GM12892 (cell line): ENCODE data around the gene ARID1B.

Experiments
- POLR2A ChIP-seq: IDR thresholded peaks from 2 replicates; pipeline ENCODE4 v1.6.1; 2011; ENCODE audit warnings: low read depth, low read length, control low read depth
- POLR2AphosphoS5 ChIP-seq: IDR thresholded peaks from 2 replicates; pipeline ENCODE4 v1.6.1; 2011; ENCODE audit warnings: low read depth, low read length, control low read depth

DNA sequence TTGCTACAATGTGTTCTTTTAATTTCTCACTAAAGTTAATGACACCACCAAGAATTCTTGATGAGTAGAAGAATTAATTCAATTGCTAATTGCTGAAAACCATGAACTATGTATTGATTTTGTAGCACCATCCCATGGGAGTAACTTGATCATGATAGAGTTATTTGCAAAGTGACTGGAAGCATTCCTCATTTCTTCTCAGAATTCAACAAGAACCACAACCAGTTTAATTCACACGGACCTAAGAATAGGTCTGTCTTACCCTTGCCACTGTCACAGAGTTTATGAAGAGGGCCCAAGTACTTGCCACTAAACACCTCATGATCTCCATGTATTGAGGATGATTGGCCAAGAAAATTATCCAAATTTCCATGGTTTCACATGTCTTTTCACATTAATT is 324.0 kb downstream of the ARID1B start:
- TF ChIP-seq POLR2AphosphoS5 (no peak), POLR2A (no peak)
